Esophagus muscularis mucosa (tissue), 4 donors: ENCODE results near the gene TAT. TPM values are rescaled to one million over a fixed set of nuclear protein-coding genes. Genes with fewer than 3 reads are reported as not detected.

ENCODE experiments used
- DNase-seq: peaks from one replicate; pipeline ENCODE4 v3.0.0-alpha.2; 2017; ENCODE audit errors: extremely low spot score
- H3K27ac ChIP-seq, 4 donors: fragments of 200-600 bp; sonication (generic); replicated peaks in 1 of 4; 1 replicate in 3 of 4; 2 replicates in 1 of 4; pipeline ENCODE4 v1.5.1; 2016 to 2019; ENCODE audit warnings: mild to moderate bottlenecking in 1 of 4
- H3K27me3 ChIP-seq, 4 donors: fragments of 200-600 bp; sonication (generic); one replicate each; pipeline versions ENCODE4 v1.5.1 to v1.6.0; 2016 to 2019
- H3K36me3 ChIP-seq, 4 donors: fragments of 200-600 bp; sonication (generic); one replicate each; pipeline ENCODE4 v1.5.1; 2016 to 2019
- H3K4me1 ChIP-seq, 4 donors: fragments of 200-600 bp; sonication (generic); one replicate each; pipeline ENCODE4 v1.5.1; 2016 to 2019
- H3K4me3 ChIP-seq, 4 donors: fragments of 200-600 bp; sonication (generic); 1 replicate in 2 of 4; 2 replicates in 2 of 4; pipeline ENCODE4 v1.5.1; 2016 to 2019; ENCODE audit warnings: mild to moderate bottlenecking in 4 of 4, moderate library complexity in 1 of 4
- H3K9me3 ChIP-seq, 4 donors: fragments of 200-600 bp; sonication (generic); 1 replicate in 3 of 4; 2 replicates in 1 of 4; pipeline ENCODE4 v1.5.1; 2016 to 2019
- CTCF ChIP-seq, 3 experiments: fragments of 200-600 bp in 2 of 3; fragments of 450-650 bp in 1 of 3; sonication (generic) in 2 of 3; IDR thresholded peaks; one replicate each; pipeline ENCODE4 v1.5.1; 2017 to 2019; ENCODE audit warnings: antibody characterized with exemption in 3 of 3, mild to moderate bottlenecking in 2 of 3, moderate library complexity in 1 of 3
- EP300 ChIP-seq: sonication (generic); formaldehyde crosslinking; IDR thresholded peaks from one replicate; pipeline ENCODE4 v1.6.1; 2017; ENCODE audit warnings: antibody characterized with exemption
- POLR2A ChIP-seq: fragments of 450-650 bp; IDR thresholded peaks from one replicate; pipeline ENCODE4 v1.6.1; 2017; ENCODE audit warnings: antibody characterized with exemption, moderate library complexity, mild to moderate bottlenecking, low read depth
- POLR2AphosphoS5 ChIP-seq, 2 donors: sonication (generic); formaldehyde crosslinking; IDR thresholded peaks; one replicate each; pipeline ENCODE4 v1.6.1; 2017; ENCODE audit warnings: antibody characterized with exemption in 2 of 2
- WGBS: methylation state at CpG from one replicate; pipeline ENCODE4 v1.1.5; 2018; 5-methylcytosine and 5-hydroxymethylcytosine counted together
- intact Hi-C: fragments of 100-400 bp; cut with DNase I; formaldehyde crosslinking; loops from one replicate; pipeline ENCODE4 v1.15.1; 2023
- total RNA-seq, 4 donors: library from RNA; depleted of rRNA; stranded (reverse); fragments of >200 nt; gene quantifications; one replicate each; pipeline versions ENCODE4 v1.1.0 to v1.2.1, GENCODE V29; 2016

Gene TAT
- total RNA-seq, 4 donors from 2014 or later = not detected

DNA sequence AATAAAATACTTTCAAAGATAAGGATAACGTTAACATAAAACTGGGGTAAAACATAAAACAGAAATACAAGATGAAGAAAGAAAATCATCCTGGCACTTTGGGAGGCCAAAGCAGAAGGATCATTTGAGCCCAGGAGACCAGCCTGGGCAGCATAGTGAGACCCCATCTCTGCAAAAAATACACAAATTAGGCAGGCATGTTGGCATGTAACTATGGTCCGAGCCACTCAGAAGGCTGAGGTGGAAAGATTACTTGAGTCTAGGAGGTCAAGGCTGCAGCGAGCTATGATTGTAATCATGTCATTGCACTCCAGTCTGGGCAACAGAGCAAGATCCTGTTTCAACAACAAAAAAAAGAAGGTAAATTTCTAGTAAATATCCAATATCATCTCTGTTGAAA, 19.6 kb downstream of the TAT start:
- TF ChIP-seq POLR2A = no peak
- intact Hi-C loops = no loop called here

GRCh38 chr16:71555230-71555891, 21.5 kb downstream of the TAT start:
- DNase-seq = no peak
- Histone ChIP-seq H3K4me3 (no peak overlapping the region), H3K36me3 (no peaks in the 10 kb centered on the region), H3K9me3 (no peaks in the 10 kb centered on the region), H3K27ac (no peak overlapping the region), H3K4me1 (no peaks in the 10 kb centered on the region), H3K27me3 (no peaks in the 10 kb centered on the region)
- WGBS = 74% methylated on average over 1 of the region's 1 CpG
- TF ChIP-seq EP300 (no peak), POLR2AphosphoS5 (IDR thresholded peaks at IDR 0.05) (no peak), CTCF (IDR thresholded peaks at IDR 0.05) (no peak), POLR2A (no peak)
- intact Hi-C loops = no loop called here

More for the DNA sequence above, 19.6 kb downstream of the TAT start:
- H3K27me3 ChIP-seq = no peaks in the 10 kb centered on the region
- no peaks in the 10 kb centered on the region for H3K4me1 ChIP-seq
- H3K4me3 ChIP-seq = no peak overlapping the region
- WGBS = 71% methylated on average over 3 of the region's 3 CpGs
- H3K9me3 ChIP-seq = peaks cover 0 to 3% (median 0%) of the 10 kb centered on the region in 4 donors
- H3K36me3 ChIP-seq = no peaks in the 10 kb centered on the region
- no peak for DNase-seq
- no peak overlapping the region for H3K27ac ChIP-seq

DNA sequence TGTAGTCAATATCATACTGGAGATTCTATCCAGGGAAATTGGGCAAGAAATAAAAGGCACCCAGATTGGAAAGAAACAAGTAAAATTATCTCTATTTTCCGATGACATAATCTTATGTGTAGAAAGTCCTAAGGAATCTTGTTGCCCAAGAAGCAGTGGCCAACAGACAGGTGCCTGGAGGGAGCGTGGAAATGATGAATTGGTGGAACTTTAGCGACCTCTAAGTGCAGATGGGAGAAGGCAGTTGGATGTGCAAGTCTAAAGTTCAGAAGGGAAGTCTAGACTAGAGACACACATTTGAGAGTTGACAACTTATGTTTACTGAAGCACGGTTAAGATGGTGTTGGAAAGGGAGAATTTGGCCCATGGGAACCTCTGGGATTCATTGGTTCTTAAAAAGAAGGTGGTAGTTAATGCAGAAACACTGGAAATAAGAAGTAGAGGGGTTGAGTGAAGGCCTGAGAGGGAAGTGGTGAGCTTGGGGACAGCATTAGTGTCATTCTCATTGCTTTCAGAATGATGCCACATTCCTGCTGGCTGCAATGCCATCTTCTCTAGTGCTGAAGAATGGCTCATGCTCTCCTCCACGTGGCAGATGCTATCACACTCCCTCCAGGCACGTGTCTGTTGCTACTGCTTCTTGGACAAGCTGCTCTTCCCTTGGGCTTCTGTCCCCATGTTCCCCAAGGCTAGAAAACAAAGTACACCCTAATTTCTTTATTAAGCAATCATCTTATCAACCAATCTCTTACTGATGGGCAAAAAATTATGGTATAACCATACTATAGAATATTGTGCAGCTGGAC, 24.0 kb downstream of the TAT start:
- H3K9me3 ChIP-seq = no peaks in the 10 kb centered on the region
- intact Hi-C loops = no loop called here
- H3K27ac ChIP-seq = no peak overlapping the region
- no peak for DNase-seq
- 51% methylated on average over 6 of the region's 6 CpGs for WGBS
- no peaks in the 10 kb centered on the region for H3K36me3 ChIP-seq
- peaks cover 0 to 7% (median 0%) of the 10 kb centered on the region in 4 donors for H3K27me3 ChIP-seq
- TF ChIP-seq POLR2A (no peak), EP300 (no peak), POLR2AphosphoS5 (IDR thresholded peaks at IDR 0.05) (no peak), CTCF (IDR thresholded peaks at IDR 0.05) (no peak)
- H3K4me3 ChIP-seq = no peak overlapping the region
- no peaks in the 10 kb centered on the region for H3K4me1 ChIP-seq

GRCh38 chr16:71547168-71547567, 29.7 kb downstream of the TAT start:
- Histone ChIP-seq H3K27me3 (peaks cover 0 to 7% (median 0%) of the 10 kb centered on the region in 4 donors), H3K36me3 (no peaks in the 10 kb centered on the region), H3K27ac (no peak overlapping the region), H3K9me3 (no peaks in the 10 kb centered on the region), H3K4me3 (no peak overlapping the region), H3K4me1 (no peaks in the 10 kb centered on the region)
- no peak for DNase-seq
- intact Hi-C loops = no loop called here
- TF ChIP-seq EP300 (no peak), CTCF (IDR thresholded peaks at IDR 0.05) (no peak), POLR2AphosphoS5 (IDR thresholded peaks at IDR 0.05) (no peak), POLR2A (no peak)

DNA sequence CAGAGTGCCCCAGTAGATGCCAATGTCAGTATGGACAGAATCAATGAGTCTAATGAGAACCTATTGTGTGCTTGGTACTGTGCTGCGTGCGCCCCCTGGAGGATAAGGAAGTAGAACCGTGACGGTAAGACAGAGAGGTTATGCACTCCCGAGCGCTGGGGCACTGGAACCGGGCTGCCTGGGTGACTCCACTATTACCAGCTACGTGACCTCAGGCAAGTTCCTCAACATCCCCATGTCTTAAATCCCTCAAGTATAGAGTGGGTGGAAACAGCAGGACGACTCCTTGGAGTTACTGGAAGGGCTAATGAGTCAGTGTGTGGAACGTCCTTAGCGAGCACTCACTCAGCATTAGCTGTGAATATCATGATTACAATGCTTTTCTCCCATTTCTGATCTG, 34.5 kb downstream of the TAT start:
- Histone ChIP-seq H3K4me3 (no peak overlapping the region), H3K36me3 (no peaks in the 10 kb centered on the region), H3K27ac (no peak overlapping the region), H3K4me1 (no peaks in the 10 kb centered on the region), H3K27me3 (no peaks in the 10 kb centered on the region), H3K9me3 (no peaks in the 10 kb centered on the region)
- DNase-seq = no peak
- intact Hi-C loops = no loop called here
- no peak for TF ChIP-seq POLR2A
- peak in 1 of 3 experiments; percentile 33 for TF ChIP-seq CTCF (IDR thresholded peaks at IDR 0.05)
- 24% methylated on average over 10 of the region's 11 CpGs for WGBS
